GM10266 (cell line): ENCODE measurements around the gene BRD9.

ENCODE experiments used
- DNase-seq: peaks from one replicate; pipeline ENCODE4 v3.0.0; 2012; ENCODE audit errors: extremely low spot score
- CTCF ChIP-seq: IDR thresholded peaks from 2 replicates; pipeline ENCODE4 v1.5.1; 2012; ENCODE audit warnings: mild to moderate bottlenecking, low read depth; ENCODE audit not compliant: control insufficient read depth, insufficient read depth; ENCODE audit errors: missing control alignments

Gene BRD9

GRCh38 chr5:891117-891836, 1.3 kb downstream of the BRD9 start:
- no peak for DNase-seq
- no peak for TF ChIP-seq CTCF

- TF ChIP-seq CTCF = no peak
These were observed 3.4 kb downstream of the BRD9 start for GRCh38 chr5:889075-889710.

GRCh38 chr5:888638-889035, 4.0 kb downstream of the BRD9 start:
- DNase-seq = no peak
- TF ChIP-seq CTCF = no peak

More at GRCh38 chr5:889075-889710, 3.4 kb downstream of the BRD9 start:
- no peak for DNase-seq

GRCh38 chr5:887947-888637, 4.5 kb downstream of the BRD9 start:
- no peak for DNase-seq
- TF ChIP-seq CTCF = no peak

- no peak for DNase-seq
- no peak for TF ChIP-seq CTCF
These were observed 5.8 kb downstream of the BRD9 start for GRCh38 chr5:886716-887325.

GRCh38 chr5:886036-886435, 6.6 kb downstream of the BRD9 start:
- DNase-seq = no peak
- TF ChIP-seq CTCF = no peak

- DNase-seq = no peak
- no peak for TF ChIP-seq CTCF
These were observed 7.1 kb downstream of the BRD9 start for GRCh38 chr5:885529-885928.
